ENCODE results near the gene VRK2.
"Not testable (repeated sequence)": the region's sequence is repeated elsewhere in the genome, so short reads cannot be mapped to it uniquely, and the experiment has no call there.

VRK2 gene

DNA sequence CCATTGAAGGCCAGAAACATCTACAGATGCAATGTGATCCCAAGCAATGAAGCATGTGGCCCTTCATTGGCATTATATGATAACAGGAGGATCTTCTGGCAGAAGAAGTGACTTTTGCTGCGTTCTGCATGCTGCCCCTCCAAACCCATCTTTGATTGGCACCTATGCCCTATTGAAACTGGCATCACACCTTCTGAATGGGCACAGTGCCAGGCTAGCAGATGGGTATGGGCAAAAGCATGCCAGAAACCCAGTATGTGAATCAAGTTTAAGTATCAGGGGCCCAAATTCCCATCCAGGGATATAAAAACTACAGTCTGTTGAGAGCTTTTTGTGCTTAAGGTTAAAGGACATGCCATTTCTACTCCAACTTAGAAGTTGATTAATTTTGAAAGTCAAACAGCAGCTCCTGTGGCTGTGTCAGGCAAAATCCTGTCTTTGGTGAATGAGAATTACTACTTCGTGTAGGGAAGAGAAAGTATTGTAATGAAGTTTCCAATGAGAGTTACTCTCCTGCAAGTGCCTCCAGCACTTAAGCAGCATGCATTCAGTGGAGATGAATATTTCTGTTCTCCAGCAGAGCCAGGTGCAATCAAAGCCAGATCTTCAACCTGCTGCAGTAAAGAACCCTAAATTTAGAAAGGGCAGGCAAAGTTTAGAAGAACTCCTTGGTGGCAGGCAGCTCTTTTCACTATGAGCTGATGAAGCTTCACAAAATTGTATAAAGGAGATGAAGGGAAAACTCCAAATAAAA lies 8.6 kb downstream of the VRK2 start:
- DNase-seq (ENCODE audit: low read depth): no peak

DNA sequence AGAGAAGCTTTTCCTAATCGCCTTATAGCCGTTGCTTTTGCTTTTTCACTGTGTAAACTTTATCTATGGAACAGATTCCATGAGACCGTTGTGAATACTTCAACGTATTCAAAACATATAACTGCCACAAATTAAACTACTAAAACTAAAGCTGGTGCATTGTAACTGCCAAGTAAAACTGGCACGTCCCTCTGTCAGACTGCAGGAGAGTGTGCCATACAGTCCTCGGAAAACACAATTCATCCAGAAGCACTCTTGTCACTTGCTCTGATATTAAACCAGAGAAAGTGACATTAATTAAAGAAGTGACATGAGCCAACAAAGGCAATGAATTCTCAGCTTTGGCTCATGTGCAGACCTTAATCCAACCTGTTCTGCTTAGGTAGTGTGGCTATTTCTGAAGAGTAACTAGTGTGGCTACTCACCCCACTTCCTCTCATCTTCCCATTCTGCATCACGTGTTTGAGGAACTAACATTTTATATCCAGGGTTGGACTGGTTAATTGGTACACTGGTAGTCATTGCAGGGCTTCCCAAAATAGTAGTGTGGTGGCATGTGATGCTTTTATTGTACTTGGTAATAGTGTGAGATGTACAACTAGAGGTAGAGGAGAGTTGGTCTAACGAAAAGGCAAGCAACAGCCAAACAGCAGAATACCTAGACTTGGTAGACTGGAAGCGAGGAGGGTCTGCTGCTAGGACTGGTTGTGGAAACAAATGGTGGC lies 9.7 kb downstream of the VRK2 start:
- no peak for DNase-seq (ENCODE audit: low read depth)

DNA sequence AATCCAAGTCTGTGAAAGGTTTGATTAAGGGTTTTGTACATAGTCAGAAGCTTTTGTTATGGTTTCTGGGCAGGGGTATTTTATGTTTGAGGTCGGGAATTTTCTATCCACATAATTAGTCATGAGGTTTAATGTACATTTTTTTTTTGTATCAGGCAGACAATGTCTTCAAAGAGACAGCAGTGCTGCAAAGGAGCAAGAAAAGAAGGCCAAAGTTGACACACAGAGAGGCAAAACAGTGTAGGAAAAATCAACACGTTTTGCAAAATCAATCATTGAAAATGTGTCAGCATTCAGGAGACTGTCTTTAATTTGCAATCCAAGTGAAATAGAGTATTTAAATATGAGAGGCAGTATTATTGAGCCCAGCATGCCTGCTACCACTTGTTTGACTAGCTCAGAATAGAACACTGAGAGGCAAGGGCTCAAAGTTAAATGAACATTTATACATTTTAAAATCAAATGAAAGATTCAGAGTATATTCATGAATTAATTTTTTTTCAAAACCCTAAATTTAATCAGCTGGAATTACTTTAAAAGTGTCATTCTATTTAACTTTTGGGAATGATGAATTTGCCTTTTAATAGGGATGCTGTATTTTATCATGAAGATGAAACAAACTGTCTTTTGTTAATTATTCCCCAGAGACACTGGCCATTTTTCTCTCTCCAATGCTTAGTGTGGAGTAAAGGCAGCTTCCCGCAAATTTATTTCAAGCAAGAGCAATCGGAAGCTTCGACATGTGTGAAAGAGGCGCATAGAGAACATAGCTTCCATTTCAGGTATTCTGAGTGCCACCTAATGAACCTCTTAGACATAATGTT lies 11.3 kb downstream of the VRK2 start:
- no peak for DNase-seq (ENCODE audit: low read depth)

DNA sequence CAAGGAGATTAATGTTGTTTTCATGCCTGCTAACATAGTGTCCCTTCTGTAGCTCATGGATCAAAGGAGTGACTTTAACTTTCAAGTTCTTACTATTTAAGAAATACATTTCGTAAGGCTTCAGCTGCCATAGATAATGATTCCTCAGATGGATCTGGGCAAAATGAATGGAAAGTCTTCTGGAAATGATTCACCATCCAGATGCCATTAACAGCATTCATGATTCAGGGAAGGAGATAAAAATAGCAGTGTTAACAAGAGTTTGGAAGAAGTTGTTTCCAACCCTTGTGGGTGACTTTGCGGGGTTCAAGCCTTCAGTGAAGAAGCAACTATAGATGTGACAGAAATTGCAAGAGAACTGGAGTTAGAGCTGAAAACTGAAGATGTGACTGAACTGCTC lies 17.0 kb downstream of the VRK2 start:
- DNase-seq (ENCODE audit: low read depth): no peak

DNA sequence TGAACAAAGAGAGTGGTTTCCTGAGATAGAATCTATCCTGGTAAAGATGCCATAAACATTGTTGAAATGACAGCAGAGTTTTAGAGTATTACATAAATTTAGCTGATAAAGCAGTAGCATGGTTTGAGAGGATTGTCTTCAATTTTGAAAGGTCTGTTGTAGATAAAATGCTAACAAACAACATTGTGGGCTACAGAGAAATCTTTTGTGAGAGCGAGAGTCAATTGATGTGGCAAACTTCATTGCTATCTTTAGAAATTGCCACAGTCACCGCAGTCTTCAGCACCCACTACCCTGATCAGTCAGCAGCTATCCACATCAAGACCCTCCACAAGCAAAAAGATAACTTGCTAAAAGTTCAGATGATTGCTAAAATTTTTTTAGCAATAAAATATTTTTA lies 17.5 kb downstream of the VRK2 start:
- no peak for DNase-seq (ENCODE audit: low read depth)

DNA sequence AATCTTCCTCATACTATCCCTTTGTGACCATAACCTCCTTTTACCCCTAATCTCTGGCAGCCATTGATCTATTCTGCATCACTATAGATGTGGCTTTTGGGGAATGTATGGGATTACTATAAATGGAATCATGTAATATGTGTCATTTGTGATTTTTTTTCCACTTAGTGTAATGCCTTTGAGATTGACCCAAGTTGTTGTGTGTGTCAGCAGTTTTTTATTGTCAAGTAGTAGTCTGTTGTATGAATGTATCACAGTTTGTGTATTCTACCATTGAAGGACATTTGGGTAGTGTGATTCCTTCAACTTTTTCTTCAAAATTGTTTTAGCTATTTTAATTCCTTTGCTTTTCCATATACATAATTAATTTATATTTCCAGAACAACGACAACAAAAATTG lies 18.6 kb downstream of the VRK2 start:
- DNase-seq (ENCODE audit: low read depth): no peak

DNA sequence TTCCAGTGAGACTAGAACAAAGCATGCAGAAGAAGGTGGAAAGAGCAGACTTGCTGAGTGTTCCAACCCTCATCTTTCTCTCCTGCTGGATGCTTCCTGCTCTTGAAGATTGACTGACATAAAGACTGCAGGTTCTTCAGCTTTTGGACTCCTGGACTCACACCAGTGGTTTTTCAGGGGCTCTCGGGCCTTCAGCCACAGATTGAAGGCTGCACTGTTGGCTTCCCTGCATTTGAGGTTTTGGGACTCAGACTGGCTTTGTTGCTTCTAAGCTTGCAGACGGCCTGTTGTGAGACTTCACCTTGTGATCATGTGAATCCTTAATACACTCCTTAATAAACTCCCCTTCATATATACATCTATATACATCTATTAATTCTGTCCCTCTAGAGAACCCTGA lies 20.4 kb downstream of the VRK2 start:
- DNase-seq (ENCODE audit: low read depth): no peak

DNA sequence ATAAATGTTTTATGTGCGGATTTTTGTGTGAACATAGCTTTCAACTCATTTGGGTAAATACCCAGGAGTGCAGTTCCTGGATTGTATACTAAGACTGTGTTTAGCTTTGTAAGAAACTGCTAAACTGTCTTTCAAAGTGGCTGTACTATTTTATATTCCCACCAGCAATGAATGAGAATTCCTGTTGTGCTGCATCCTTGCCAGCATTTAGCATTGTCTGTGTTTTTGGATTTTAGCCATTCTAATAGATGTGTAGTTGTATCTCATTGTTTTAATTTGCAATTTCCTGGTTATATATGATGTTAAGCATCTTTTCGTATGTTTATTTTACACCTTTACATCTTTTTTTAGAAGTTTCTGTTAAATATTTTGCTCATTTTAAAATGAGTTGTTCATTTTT lies 24.2 kb downstream of the VRK2 start:
- DNase-seq (ENCODE audit: low read depth): no peak

DNA sequence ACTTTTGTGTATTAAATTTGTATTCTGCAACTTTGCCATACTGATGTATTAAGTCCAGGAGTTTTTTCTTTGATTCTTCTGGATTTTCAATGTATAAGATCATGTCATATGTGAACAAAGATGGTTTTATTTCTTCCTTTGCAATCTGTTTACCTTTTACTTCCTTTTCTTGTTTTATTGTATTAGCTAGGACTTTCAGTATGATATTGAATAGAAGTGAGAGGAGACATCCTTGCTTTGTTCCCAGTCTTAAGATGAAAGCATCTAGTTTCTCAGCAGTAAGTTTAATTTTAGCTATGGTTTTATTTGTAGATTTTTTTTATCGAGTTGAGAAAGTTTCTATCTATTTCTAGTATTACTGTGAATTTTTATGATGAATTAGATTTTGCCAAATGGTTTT lies 25.5 kb downstream of the VRK2 start:
- no peak for DNase-seq (ENCODE audit: low read depth)

DNA sequence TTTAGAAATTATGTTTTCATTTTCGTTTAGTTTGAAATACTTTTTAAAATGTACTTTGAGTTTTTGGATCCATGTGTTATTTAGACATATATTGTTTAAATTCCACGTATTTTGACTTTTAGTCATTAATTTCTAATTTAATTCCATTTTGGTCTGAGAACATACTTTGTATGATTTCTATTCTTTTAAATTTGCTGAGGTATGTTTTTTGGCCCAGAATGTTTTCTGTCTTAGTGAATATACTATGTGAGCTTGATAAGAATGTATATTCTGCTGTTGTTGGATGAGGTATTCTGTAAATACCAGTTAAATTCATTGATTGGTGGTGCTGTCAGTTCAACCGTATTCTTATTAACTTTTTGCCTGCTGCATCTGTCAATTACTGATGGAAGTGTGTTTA lies 26.4 kb downstream of the VRK2 start:
- DNase-seq (ENCODE audit: low read depth): no peak

DNA sequence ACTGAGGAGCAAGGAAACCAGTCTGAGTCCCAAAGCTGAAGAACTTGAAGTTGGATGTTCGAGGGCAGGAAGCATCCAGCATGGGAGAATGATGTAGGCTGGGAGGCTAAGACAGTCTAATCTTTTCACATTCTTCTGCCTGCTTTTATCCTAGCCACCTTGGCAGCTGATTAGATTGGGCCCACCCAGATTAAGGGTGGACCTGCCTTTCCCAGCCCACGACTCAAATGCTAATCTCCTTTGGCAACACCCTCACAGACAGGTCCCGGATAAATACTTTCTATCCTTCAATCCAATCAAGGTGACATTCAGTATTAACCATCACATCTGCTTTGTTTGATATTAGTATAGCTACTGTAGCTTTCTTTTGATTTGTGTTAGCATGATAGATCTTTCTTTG lies 27.1 kb downstream of the VRK2 start:
- DNase-seq (ENCODE audit: low read depth): no peak

DNA sequence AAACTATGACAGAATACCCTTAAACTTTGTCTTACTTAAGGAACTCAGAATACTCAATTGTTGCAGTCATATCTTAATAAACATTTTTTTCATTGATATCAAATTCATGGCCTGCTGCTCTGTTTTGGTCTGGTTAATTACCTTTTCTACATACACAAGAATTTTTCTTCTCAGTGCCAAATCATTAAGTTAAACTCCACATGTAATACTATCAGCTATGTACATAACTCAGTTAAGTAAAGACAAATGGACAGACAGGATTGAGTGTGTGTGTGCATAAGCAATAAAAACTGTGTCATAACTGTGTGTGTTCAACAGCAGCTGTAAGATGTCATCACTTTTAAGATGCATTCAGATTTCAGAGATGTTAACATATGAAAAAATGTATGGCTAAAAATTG lies 34.4 kb downstream of the VRK2 start:
- DNase-seq (ENCODE audit: low read depth): no peak

DNA sequence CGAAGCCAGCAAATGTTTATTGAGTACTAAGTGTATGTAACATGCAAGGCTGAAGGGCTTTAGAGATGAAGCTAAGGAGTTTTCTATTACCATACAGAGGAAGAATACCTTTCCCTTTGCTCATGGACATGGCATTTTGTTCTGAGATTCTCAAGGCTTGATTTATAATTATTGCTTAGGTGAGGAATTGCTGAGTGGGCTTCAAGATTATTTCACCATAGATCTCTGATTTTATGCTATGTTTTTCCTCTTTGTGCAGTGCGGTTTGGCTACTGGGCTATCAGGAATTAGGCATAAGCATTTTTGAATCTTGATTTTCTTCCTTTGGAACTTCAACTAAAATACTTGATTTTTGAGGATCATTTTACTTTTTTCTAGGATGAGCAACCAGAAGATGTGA lies 42.5 kb downstream of the VRK2 start:
- DNase-seq (ENCODE audit: low read depth): no peak

DNA sequence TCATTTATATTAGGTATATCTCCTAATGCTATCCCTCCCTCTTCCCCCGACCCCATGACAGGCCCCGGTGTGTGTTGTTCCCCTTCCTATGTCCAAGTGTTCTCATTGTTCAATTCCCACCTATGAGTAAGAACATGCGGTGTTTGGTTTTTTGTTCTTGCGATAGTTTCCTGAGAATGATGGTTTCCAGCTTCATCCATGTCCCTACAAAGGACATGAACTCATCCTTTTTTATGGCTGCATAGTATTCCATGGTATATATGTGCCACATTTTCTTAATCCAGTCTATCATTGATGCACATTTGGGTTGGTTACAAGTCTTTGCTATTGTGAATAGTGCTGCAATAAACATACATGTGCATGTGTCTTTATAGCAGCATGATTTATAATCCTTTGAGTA lies 46.2 kb downstream of the VRK2 start:
- DNase-seq (ENCODE audit: low read depth): not testable (repeated sequence)

DNA sequence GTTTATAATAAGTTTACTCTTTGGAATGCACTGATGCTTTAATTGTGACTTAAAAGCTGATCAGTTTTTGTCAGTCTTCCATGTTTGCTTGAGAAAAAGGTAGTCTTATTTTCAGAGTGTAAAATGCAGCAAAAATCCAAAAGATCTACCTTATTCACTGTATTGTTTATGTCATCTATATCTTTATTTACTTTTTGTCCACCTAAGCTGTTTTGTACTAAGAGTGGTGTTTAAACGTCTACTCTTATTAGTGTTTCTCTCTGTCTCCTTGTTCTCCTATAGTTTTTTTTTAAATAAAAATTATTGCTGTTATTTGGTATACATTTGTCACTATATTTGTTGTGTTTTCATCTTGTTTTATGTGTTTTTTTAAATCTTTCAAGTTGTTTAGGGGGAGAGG lies 50.4 kb downstream of the VRK2 start:
- DNase-seq (ENCODE audit: low read depth): no peak

DNA sequence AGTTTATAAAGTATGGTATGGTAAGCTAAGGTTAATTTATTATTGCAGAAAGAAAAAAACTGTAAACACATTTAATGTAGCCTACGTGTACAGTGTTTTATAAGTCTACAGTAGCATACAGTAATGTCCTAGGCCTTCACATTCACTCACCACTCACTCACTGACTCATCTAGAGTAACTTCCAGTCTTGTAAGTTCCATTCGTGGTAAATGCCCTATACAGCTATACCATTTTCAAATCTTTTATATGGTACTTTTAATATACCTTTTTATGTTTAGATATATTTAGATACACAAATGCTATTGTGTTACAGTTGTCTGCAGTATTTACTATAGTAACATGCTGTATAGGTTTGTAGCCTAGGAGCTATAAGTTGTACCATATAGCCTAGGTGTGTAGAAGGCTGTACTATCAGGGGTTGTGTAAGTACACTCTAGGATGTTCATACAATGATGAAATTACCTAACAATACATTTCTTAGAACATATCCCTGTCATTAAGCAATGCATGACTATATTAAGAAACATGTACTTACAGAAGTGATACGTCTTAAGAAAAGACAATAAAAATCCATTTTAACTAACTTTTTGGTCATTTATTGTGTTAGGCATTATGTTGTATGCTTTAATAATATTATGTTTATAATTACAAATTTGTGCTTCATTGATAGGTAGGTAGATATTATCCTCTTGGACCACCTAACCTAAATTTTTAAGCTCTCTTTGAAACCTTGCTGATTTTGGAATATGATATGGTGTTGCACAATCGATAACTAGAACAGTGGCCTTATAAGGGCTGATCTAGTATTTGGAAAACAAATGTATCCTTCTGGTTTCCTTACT lies 51.9 kb downstream of the VRK2 start:
- DNase-seq (ENCODE audit: low read depth): no peak

DNA sequence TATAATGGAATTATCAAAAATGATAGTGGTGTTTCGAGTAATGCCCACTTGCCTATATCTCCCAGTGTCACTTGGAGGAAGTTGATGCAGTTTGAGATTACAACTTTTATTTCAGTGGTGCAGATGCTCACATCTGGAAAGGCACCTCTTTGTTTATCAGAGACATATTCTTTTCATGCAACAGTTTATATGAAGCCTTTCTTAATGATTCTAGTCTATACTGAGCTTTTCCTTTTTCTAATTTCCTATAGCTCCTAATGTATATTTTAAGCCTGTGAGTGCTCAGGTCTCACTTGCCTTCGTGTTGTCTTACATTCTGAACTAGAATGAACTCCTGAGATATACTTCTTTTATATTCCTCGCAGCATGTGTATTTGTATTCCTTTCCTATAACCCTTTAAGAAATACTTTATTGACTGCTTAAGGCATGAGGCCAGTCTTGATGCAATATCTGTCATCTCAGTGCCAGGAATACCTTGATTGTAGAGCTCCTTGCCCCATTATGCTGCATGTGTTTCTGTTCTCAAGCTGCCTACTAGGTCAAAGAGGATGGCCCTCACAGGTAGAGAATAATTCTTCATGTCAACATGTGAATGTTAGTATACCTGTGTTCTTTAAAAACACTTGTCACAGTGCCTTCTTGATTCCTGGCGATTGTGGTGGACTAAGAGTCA lies 52.6 kb downstream of the VRK2 start:
- no peak for DNase-seq (ENCODE audit: low read depth)

DNA sequence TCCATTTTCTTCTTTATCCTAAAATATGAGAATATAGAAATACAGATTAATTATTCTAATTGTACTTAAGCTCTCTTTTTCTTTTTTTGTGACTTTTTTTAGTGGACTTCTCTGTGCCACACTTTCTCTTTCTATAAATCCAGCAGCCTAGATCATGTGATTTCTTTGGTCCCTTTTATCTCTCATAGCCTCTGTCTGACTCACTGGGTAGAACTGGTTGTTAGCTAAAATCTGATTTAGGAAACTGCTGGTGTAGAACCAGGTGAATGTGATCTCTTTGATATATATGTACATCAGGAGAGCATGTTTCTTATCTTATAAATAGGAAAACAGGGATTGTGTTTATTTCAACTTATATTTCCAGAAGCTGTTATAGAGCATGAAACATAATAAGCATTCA lies 54.9 kb downstream of the VRK2 start:
- DNase-seq (ENCODE audit: low read depth): no peak

DNA sequence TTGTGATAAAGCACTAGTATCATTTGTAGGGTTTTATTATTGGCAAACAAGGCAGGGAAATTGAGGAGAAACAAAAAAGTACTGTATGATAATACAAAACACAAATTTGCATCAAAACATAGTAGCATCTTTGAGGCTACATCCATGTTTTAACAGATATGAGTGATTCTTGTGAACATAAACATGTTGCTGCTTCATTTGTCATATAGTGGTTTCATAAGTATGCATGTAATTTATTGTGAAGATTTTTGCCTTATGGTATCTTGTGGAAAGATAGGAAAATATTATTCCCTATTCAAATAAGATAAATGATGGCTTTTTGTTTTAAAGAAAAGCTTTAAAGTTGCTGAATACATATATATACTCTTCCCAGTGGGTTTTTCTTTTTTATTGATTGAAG lies 60.3 kb downstream of the VRK2 start:
- no peak for DNase-seq (ENCODE audit: low read depth)

DNA sequence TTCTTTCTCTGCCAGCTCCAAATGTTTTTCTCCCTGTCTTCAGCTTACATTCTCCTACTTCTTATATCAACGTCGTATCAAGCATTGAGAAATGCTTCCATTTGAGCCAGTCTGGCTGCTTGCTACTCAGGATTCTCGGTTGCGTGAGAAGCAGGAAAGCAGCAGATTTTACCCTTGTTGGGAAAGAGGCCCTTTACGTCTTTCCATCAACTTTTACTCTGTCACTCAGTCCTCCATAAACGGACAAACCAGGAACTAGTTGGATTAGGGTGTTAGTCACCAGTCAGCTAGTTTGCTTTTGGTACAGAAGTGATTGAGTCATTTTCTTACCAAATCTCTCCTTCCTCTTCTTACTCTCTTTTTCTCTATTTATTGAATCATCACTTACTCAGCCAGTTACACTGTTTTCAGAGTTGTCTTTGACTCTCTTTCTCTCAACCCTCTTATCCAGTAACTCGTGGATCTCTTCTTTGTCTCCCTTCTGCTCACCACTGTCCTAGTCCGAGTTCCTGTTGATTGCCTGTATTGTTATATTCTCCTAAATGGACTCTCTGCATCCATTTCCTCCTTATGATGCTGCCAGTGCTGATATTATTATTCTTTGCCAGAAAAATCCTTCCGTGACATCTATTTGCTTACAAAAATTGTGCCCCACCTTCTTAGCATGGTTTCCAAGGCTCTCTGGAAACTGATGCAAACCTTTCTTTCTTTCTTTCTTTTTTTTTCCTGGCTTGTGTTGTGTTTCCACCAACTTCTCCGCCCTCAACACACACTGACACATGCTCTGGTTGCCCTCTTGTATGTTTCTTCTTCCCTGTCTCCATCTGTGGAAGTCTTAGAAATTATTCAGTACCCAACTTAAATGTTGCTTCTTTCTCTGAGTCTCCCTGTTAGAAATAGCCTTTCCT lies 61.5 kb downstream of the VRK2 start:
- DNase-seq (ENCODE audit: low read depth): no peak

DNA sequence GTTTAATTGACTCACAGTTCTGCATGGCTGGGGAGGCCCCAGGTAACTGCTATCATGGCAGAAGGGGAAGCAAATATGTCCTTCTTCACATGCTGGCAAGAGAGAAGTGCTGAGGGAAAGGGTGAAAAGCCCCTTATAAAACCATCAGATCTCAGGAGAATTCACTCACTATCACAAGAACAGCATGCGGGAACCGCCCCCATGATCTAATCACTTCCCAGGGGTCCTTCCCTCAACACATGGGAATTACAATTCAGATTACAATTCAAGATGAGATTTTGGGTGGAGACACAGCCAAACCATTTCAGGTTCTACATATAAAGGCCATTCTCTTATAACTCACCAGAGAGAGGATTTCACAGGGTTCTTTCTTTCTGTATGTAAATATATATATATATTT lies 62.9 kb downstream of the VRK2 start:
- DNase-seq (ENCODE audit: low read depth): no peak
